HL-60 (cell line): ENCODE measurements around the gene OAS1.

ENCODE experiments used
- DNase-seq, 2 experiments: peaks; one replicate each; pipeline ENCODE4 v3.0.0-alpha.2; 2010 to 2020; ENCODE audit warnings: low read depth in 1 of 2, low spot score in 1 of 2
- H3K27ac ChIP-seq: fragments of 250-450 bp; sonication (Bioruptor Pico); replicated peaks from 2 replicates; pipeline ENCODE4 v1.5.1; 2020; ENCODE audit warnings: mild to moderate bottlenecking, moderate library complexity
- H3K27me3 ChIP-seq: fragments of 250-450 bp; sonication (Bioruptor Pico); 2 replicates; pipeline ENCODE4 v1.5.1; 2021; ENCODE audit warnings: mild to moderate bottlenecking, moderate library complexity; ENCODE audit not compliant: insufficient read depth, poor library complexity, severe bottlenecking
- H3K4me3 ChIP-seq: replicated peaks from 2 replicates; pipeline ENCODE4 v1.5.1; 2011; ENCODE audit warnings: mild to moderate bottlenecking, control low read depth, low read length; ENCODE audit not compliant: insufficient read depth
- GABPA ChIP-seq: IDR thresholded peaks from 2 replicates; pipeline ENCODE4 v1.6.1; 2012; ENCODE audit warnings: low read depth
- POLR2AphosphoS5 ChIP-seq: IDR thresholded peaks from 2 replicates; pipeline ENCODE4 v1.6.1; 2012; ENCODE audit warnings: low read depth
- REST ChIP-seq: IDR thresholded peaks from 2 replicates; pipeline ENCODE4 v1.6.1; 2012; ENCODE audit warnings: low read depth; ENCODE audit not compliant: insufficient replicate concordance
- SPI1 ChIP-seq: IDR thresholded peaks from 2 replicates; pipeline ENCODE4 v1.6.1; 2012; ENCODE audit warnings: low read depth, mild to moderate bottlenecking, borderline replicate concordance
- TF ChIP-seq, protein P1 (sequence below): IDR thresholded peaks from one replicate; pipeline ENCODE4 v1.5.1; 2011; ENCODE audit warnings: low read length, control low read depth, inconsistent platforms; ENCODE audit not compliant: insufficient read depth

Gene OAS1

GRCh38 chr12:112885236-112885635, 21.5 kb upstream of the OAS1 start:
- no peak overlapping the region for H3K27ac ChIP-seq
- no peak for DNase-seq
- no peak overlapping the region for H3K4me3 ChIP-seq
- TF ChIP-seq SPI1 (no peak), POLR2AphosphoS5 (no peak), REST (no peak), GABPA (no peak)
- TF ChIP-seq, protein P1, sequence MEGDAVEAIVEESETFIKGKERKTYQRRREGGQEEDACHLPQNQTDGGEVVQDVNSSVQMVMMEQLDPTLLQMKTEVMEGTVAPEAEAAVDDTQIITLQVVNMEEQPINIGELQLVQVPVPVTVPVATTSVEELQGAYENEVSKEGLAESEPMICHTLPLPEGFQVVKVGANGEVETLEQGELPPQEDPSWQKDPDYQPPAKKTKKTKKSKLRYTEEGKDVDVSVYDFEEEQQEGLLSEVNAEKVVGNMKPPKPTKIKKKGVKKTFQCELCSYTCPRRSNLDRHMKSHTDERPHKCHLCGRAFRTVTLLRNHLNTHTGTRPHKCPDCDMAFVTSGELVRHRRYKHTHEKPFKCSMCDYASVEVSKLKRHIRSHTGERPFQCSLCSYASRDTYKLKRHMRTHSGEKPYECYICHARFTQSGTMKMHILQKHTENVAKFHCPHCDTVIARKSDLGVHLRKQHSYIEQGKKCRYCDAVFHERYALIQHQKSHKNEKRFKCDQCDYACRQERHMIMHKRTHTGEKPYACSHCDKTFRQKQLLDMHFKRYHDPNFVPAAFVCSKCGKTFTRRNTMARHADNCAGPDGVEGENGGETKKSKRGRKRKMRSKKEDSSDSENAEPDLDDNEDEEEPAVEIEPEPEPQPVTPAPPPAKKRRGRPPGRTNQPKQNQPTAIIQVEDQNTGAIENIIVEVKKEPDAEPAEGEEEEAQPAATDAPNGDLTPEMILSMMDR: no peak
- peaks cover 3% of the 10 kb centered on the region for H3K27me3 ChIP-seq

- Histone ChIP-seq H3K27me3 (no peaks in the 10 kb centered on the region), H3K4me3 (no peak overlapping the region), H3K27ac (no peak overlapping the region)
- peak in 1 of 2 experiments; percentile 50 for DNase-seq
- TF ChIP-seq GABPA: no peak
- TF ChIP-seq SPI1: no peak
- TF ChIP-seq, protein P1: no peak
- TF ChIP-seq POLR2AphosphoS5: no peak
- no peak for TF ChIP-seq REST
Measured at GRCh38 chr12:112887550-112887949, 19.2 kb upstream of the OAS1 start.

- DNase-seq: no peak
- H3K27me3 ChIP-seq: no peaks in the 10 kb centered on the region
- no peak overlapping the region for H3K4me3 ChIP-seq
- no peak for TF ChIP-seq REST
- no peak for TF ChIP-seq POLR2AphosphoS5
- TF ChIP-seq, protein P1: no peak
- no peak for TF ChIP-seq GABPA
- TF ChIP-seq SPI1: no peak
- H3K27ac ChIP-seq: no peak overlapping the region
Measured at GRCh38 chr12:112891093-112892024, 15.4 kb upstream of the OAS1 start.
